Tibial artery (tissue), 4 donors: Measurements from ENCODE around the gene KRT35.

Experiments used
- DNase-seq, 2 donors: peaks; one replicate each; pipeline ENCODE4 v3.0.0-alpha.2; 2019
- H3K27ac ChIP-seq, 2 donors: fragments of 200-600 bp; sonication (generic) in 1 of 2; 1 replicate in 1 of 2; 2 replicates in 1 of 2; pipeline ENCODE4 v1.5.1; 2018 to 2019; ENCODE audit warnings: mild to moderate bottlenecking in 1 of 2
- H3K27me3 ChIP-seq, 2 donors: fragments of 200-600 bp; sonication (generic) in 1 of 2; one replicate each; pipeline versions ENCODE4 v1.5.1 to v1.6.0; 2016 to 2019
- H3K36me3 ChIP-seq, 3 donors: fragments of 200-600 bp; sonication (generic) in 2 of 3; one replicate each; pipeline ENCODE4 v1.5.1; 2016 to 2019; ENCODE audit warnings: mild to moderate bottlenecking in 2 of 3
- H3K4me1 ChIP-seq, 4 donors: fragments of 200-600 bp; sonication (generic) in 2 of 4; 1 replicate in 3 of 4; 2 replicates in 1 of 4; pipeline ENCODE4 v1.5.1; 2016 to 2019
- H3K4me3 ChIP-seq, 2 donors: fragments of 200-600 bp; sonication (generic) in 1 of 2; 1 replicate in 1 of 2; 2 replicates in 1 of 2; pipeline ENCODE4 v1.5.1; 2018 to 2019; ENCODE audit warnings: mild to moderate bottlenecking in 2 of 2
- H3K9me3 ChIP-seq, 3 donors: fragments of 200-600 bp; sonication (generic) in 1 of 3; one replicate each; pipeline ENCODE4 v1.5.1; 2016 to 2019
- CTCF ChIP-seq, 2 experiments: fragments of 200-600 bp in 1 of 2; fragments of 450-650 bp in 1 of 2; IDR thresholded peaks; one replicate each; pipeline ENCODE4 v1.5.1; 2017 to 2019; ENCODE audit warnings: antibody characterized with exemption in 2 of 2, mild to moderate bottlenecking in 1 of 2, moderate library complexity in 1 of 2
- intact Hi-C: fragments of 100-400 bp; cut with DNase I; formaldehyde crosslinking; loops from one replicate; pipeline ENCODE4 v1.15.0; 2023; ENCODE audit warnings: low total_unique reads

KRT35 gene

GRCh38 chr17:41481036-41481435 is at the start of gene KRT35:
Gene KRT35 (minus strand): TSS chr17:41481151. CDS start chr17:41481097, 54 bp downstream.
- DNase-seq: no peak
- no peaks in the 10 kb centered on the region for H3K9me3 ChIP-seq
- no peaks in the 10 kb centered on the region for H3K4me1 ChIP-seq
- intact Hi-C loops: no loop called here
- no peak within 1 kb of the TSS for H3K4me3 ChIP-seq
- no peak for TF ChIP-seq CTCF (IDR thresholded peaks at IDR 0.05)
- no peaks in the 10 kb centered on the region for H3K36me3 ChIP-seq
- H3K27ac ChIP-seq: no peak within 1 kb of the TSS
- H3K27me3 ChIP-seq: peaks cover 0 to 3% of the 10 kb centered on the region in 2 donors

- no peaks in the 10 kb centered on the region for H3K9me3 ChIP-seq
- DNase-seq: no peak
- H3K27ac ChIP-seq: no peak overlapping the region
- H3K27me3 ChIP-seq: peaks cover 4 to 45% of the 10 kb centered on the region in 2 donors
- intact Hi-C loops: no loop called here
- TF ChIP-seq CTCF (IDR thresholded peaks at IDR 0.05): no peak
- peaks cover 0 to 19% (median 13%) of the 10 kb centered on the region in 4 donors for H3K4me1 ChIP-seq
- no peak overlapping the region for H3K4me3 ChIP-seq
- no peaks in the 10 kb centered on the region for H3K36me3 ChIP-seq
These were observed 49.4 kb upstream of the KRT35 start for GRCh38 chr17:41530062-41531048.

GRCh38 chr17:41529491-41529915 is 48.6 kb upstream of the KRT35 start:
- Histone ChIP-seq H3K36me3 (no peaks in the 10 kb centered on the region), H3K27ac (no peak overlapping the region), H3K9me3 (no peaks in the 10 kb centered on the region), H3K4me1 (peaks cover 0 to 14% (median 13%) of the 10 kb centered on the region in 4 donors), H3K27me3 (peaks cover 4 to 38% of the 10 kb centered on the region in 2 donors), H3K4me3 (no peak overlapping the region)
- DNase-seq: no peak
- intact Hi-C loops: no loop called here
- TF ChIP-seq CTCF (IDR thresholded peaks at IDR 0.05): no peak

- no peaks in the 10 kb centered on the region for H3K36me3 ChIP-seq
- H3K4me1 ChIP-seq: peaks cover 0 to 16% (median 13%) of the 10 kb centered on the region in 4 donors
- H3K9me3 ChIP-seq: no peaks in the 10 kb centered on the region
- H3K27ac ChIP-seq: no peak overlapping the region
- intact Hi-C loops: no loop called here
- no peak overlapping the region for H3K4me3 ChIP-seq
- H3K27me3 ChIP-seq: peaks cover 4 to 38% of the 10 kb centered on the region in 2 donors
- no peak for DNase-seq
- no peak for TF ChIP-seq CTCF (IDR thresholded peaks at IDR 0.05)
These were observed 48.0 kb upstream of the KRT35 start for GRCh38 chr17:41528959-41529353.

GRCh38 chr17:41527063-41528023 is 46.4 kb upstream of the KRT35 start:
- TF ChIP-seq CTCF (IDR thresholded peaks at IDR 0.05): no peak
- H3K9me3 ChIP-seq: no peaks in the 10 kb centered on the region
- peaks cover 0 to 18% (median 13%) of the 10 kb centered on the region in 4 donors for H3K4me1 ChIP-seq
- no peaks in the 10 kb centered on the region for H3K36me3 ChIP-seq
- H3K27ac ChIP-seq: no peak overlapping the region
- peak overlapping the region; percentile 27 to 46 for H3K4me3 ChIP-seq
- H3K27me3 ChIP-seq: peaks cover 4 to 41% of the 10 kb centered on the region in 2 donors
- intact Hi-C loops: no loop called here
- DNase-seq: no peak
